HG03354 (cell line): Measurements from ENCODE around the gene BANF1.

Experiments
- ATAC-seq: cut with Tn5 transposase; IDR thresholded peaks from one replicate; pipeline ENCODE4 v1.9.1; 2021; ENCODE audit warnings: mild to moderate bottlenecking; ENCODE audit not compliant: unreplicated experiment, poor library complexity, severe bottlenecking

BANF1 gene

DNA sequence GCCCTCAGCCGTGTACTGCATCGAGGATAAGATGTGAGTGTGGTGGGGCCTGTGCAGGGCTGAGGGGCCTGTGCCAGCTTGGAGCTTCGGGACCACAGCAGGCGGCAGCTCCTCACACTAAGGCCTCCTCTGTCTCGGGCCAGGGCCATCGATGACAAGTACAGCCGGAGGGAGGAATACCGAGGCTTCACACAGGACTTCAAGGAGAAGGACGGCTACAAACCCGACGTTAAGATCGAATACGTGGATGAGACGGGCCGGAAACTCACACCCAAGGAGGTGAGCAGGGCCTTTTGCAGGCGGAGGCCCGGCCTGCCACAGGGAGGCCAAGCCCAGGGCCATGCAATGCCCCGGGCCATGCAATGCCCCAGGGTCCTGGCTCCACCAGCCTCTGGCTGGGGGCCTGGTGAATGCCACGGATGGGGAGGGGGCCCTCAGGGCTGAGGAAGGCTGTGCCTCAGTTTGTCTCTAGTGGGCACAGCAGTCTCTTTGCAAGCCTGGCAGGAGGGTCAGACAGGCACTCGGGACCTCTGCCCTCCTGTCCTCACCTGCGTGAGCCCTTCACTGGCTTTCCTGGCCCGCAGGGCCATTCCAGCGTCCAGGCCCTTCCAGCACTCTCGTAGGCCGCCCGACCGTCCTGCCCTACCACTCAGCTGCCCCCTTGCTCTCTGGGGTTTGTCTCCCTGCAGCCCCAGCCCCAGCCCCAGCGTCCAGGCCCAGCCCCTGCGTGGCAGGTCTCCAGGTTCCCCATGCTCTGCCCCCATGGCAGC, 24.5 kb upstream of the BANF1 start:
- ATAC-seq = no peak

DNA sequence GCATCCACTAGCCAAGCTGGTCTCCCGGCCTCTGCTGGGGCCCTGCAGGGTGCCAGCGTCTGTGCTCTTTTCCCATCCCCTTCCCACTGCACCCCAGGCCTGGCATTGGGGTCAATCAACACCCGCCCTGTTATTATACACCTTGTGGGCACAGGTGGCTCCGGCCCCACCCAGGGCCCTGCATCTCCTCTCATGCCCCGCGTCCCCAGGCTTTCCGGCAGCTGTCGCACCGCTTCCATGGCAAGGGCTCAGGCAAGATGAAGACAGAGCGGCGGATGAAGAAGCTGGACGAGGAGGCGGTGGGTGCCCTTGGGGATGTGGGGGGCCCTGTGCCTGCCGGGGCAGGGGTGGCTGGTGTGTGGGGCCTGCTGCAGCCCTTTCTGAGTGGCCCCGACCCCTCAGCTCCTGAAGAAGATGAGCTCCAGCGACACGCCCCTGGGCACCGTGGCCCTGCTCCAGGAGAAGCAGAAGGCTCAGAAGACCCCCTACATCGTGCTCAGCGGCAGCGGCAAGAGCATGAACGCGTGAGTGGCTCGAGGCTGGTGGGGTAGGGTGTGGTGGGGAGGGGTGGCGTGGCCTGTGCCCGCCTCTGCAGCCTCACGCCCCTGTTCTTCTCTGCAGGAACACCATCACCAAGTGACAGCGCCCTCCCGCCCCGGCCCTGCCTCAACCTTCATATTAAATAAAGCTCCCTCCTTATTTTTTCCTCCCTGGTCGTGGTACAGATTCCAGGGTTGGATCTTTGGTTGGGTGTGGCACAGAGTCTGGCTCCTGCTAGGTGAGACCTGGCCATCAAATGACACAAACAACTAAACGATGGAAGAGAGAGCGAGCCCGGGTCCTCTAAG, 23.7 kb upstream of the BANF1 start:
- ATAC-seq = no peak

DNA sequence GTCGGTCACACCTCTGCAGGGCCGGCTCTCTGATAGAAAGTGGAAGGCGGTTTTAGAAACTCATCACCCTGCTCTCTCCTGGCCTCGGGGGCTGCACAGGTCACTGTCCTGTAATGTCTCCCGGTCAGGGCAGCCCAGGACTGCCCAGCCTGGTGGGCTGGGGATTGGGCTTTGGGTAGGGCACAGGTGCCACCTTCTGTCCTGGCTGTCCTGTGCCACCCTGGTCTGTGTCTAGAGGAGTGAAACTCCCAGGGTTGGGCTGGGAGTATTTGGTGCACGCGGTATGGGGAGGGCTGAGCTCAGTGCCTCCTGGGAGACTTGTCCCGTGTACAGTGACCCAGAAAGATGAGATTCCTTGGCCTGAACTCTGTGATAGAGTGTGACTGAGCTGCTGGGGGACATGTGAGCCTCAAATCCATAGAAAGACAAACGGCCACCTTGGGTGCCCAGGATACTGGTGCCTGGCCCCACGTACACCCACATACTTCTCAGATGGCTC, 23.0 kb upstream of the BANF1 start:
- no peak for ATAC-seq

DNA sequence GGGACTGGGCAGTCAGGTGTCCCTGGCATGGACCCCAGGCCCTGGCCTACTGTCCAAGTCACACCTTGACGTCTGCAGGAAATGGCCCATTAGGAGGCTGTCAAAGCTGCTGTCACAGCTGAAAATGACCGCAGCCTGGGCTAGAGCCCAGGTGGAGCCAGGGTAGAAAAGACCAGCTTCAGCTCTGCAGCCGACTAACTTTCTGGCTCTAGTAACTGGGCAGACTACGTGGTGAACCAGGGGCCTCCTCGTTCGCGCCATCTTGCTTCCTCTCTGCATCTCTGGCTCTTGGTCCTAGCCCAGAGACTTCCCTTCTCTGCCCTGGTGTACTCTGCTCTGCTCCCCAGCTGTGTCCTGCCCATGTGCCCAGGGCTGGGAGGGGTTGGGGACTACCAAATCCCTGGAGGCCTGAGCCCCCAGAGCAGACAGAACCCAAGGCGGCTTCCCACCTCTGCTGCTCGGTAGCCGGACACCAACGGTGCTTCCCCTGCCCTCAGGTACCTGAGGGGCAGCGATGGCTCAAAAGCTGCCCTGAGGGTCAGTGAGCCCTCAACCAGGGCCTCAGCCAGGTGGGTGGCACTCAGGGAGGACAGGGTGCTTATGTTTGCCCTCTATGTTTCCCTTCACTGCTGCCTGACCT, 21.1 kb upstream of the BANF1 start:
- no peak for ATAC-seq

DNA sequence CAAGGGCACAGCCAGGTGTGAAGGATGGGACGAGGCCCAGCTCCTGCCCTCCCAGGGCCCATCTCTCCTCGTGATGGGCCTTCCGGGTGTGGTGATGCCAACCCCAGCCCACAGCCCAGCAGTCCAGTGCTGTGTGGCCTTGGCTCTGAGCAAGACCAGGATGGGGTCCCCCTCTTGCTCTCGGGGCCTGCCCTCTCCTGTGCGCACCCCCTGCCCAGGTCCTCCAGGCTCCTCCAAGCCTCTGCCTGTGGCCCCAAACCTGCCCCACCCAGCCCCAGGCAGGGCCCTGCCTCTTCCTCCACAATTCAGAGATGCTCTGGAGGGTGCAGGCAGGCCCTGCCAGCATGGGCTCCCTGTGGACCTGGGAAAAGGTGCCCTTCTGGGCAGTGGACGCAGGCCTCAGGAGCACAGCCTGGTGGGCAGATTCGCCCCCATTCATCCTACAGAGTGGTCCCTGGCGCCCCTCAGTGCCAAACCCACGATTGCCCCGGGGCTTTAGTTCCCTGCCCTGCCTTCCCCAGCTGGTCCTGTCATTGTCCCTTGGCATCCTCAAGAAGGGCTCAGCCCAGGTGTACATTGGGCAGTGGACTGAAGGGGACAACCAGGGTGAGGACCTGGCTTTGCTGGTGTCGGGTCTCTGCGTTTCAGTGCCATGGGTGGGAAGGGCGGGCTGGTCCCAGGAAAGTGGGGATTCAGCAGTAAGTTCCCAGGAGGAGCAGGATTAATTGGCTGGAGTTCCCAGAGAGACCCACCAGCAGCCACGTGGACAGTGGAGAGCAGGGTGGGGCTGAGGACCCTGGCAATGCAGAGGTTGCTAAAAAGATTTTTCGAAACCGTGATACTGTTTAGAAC, 20.1 kb upstream of the BANF1 start:
- ATAC-seq = no peak

DNA sequence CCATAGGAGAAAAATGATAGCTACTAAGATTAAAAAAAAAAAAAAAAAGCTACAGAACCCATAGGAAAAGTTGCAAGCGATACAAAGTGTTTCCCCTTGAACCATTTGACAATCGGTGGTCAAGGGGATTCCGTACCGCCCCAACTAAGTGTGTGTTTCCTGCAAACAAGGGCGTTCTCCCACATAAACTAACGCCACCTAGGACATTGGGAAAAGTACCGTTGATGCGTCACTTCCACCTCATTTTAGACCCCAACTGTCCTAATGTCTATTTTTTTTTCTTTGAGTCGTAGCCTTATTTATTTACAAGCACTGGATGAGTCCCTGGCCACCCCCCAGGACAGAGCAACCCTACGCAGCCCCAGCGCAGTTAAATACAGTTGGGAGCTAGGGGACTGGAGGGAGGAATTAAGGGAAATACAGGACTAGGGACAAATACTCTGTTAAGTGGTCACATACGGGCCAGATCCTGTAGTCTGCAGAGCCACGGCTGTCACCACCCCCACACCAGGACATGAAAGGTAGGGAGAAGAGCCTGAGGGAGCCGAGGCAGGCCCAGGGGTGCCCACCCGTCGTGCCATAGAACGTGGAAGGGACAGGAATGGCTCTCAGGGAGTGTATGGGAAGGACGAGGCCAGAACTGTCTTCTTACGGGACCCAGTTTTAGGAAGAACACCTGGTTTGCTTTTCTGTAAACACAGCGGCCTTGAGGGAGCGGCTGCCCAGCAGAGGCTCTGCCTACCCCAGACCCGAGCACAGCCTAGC, 19.3 kb upstream of the BANF1 start:
- no peak for ATAC-seq

DNA sequence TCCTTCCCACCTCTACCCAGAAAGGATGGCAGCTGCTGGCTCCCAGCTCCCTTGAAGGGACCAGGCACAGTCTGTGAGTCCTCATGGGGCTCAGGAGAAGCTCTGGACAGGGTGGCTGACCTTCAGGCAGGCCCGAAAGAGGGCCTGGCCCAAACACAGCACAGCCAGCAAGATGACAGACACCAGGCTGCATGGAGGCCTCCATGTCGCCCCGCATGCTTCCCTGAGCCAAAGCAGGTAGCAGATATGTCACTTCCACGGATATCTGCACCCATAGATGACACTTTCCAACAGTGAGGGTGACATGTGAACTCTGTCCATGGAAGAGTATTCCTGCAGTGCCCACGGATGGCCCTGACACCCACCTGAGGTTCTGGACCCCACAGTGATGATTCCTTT, 18.7 kb upstream of the BANF1 start:
- ATAC-seq = no peak

DNA sequence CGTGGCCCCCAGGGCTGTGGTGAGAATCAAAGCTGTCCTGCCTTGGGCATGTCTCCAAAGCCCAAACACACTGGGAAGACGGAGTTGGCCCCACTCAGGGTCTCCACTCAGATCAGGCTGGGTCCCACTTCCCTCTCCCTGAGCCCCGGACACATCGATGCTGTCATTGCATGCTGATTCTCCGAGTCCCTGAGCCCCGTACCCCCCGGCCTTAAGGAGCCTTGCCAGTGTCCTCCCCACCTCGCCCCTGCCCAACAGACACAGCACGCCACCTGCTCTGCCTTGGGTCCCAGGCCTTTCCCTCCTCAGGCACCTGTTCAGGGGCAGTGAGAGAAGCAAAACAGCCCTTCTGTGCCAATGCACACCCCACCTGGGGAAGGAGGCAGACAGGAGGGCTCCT, 15.0 kb upstream of the BANF1 start:
- ATAC-seq = no peak

DNA sequence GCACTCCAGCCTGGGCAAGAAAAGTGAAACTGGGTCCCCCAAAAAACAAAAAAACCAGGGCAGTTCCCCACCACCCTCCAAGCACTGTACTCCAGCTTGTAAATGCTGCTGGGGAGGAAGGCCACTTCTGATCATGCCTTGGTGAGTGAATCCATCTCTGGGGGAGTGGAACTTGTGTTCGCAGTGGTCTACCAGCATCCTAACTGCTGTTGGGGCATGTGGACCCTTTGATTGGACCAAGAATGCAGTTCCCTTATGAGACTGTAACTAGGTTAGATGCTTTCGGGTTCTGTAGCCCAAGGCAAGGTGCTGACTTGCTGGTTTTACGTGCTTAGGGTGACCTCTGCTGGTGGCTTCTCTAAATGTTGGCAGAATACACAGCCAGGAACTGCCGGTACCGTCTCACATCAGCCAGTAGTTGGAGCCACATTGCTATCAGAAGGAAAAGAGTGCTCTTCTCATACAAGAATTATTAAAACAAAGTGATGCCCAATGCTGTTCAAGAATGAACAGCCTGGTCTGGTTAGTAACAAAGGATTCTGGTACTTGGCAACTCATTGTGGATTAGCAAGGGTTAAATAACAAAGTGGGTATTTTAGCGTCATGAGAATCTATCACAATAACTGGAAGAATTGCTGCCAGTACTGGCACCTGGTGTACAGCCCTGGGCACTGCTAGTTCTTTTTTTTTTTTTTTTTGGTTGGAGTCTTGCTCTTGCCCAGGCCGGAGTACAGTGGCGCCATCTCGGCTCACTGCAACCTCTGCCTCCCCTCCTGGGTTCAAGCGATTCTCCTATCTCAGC, 13.3 kb upstream of the BANF1 start:
- ATAC-seq = peak; percentile 98

DNA sequence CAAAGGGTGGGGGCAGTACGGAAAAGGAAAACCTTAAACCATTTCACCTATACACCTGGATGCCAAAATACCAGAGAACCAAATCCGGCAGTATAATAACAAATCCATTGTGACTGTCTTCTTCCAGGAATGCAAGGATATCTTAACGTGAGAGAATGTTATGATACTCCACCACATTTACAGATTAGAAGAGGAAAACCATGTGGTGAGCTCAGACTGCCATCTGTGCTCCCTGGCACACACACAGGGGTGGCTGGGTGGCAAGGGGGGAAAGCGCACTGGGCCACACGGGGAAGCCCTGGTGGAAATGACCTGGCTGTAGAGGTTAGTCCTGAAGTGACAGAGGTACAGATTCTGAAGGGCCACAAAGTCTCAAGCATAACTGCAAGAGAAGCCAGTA, 10.2 kb upstream of the BANF1 start:
- ATAC-seq = no peak

DNA sequence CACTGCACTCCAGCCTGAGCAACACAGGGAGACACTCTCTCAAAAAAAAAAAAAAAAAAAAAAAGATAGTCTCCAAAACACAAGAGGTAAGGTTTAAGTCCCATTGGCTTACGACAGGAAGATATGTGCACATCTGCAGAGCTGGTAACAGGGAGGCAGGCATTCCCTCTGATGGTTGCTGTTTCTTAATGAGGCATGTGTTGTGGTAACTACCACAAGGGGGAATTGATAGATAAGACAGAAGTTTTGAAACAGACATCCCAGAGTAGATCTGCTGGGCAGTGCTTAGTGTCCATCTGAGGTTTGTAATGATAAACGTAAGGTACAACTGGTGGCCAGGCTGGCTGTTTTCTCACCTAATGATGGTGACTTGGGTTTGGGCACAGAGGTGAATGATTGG, 5.0 kb upstream of the BANF1 start:
- ATAC-seq = no peak

DNA sequence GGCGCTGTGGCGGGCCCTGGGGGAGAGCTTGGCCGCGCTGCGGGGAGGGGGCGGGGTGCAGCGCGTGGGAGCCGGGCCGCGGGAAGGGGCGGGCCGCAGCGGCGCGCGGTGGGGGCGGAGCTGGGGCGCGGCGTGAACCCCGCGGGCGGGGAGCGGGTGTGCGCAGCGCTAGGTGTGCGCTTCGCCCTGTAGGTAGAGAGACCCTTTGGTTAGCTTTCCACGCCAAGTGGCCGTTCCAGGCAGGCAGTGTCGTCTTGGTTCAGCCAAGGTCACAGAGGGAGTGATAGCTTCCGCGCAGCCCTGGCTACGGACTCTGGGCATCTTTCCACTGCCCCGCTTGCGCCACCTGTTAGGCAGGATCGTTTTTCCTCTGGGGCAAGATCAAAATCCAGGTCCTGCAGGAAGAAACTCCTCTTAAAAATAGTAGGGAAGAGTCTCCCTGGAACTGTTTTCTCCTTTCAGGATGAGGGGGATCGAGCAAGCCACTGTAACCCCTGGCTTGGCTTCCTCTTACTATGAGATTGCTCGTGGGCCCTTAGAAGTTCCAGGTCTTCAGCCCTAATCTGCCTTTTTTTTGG, 434 bp downstream of the BANF1 start:
- ATAC-seq = peak; percentile 45

DNA sequence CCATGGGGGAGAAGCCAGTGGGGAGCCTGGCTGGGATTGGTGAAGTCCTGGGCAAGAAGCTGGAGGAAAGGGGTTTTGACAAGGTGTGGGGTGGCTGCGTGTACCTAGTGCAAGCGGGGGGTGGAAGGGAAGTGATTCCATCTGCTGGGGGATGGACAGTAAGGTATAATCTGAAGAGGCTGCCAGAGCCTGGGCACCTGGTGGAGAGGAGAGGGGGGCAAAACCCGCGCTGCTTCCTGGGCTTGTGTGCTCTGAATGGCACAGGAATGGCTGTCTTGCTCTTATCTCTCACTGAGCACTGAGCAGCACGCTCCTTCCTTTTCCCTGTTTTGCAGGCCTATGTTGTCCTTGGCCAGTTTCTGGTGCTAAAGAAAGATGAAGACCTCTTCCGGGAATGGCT, 988 bp downstream of the BANF1 start:
- ATAC-seq = no peak

DNA sequence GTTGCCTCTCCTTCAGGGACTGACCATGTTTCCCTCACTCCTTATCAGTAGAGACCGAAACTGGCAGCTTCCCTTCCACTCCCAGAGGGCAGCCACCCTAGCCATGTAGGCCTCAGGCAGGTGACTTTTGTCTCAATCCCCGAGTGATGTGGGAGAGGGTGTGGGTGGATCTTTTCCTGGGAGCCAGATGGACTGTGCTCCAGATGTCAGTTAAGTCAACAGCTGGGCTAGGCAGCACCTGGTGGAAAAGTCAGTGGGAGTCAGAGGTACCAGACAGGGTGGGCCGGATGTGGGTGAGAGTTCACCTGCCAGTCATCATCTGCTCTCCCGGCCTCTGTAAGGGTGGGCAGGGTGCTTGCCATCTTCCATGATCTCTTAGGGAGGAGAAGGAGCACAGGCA, 1.9 kb downstream of the BANF1 start:
- no peak for ATAC-seq

DNA sequence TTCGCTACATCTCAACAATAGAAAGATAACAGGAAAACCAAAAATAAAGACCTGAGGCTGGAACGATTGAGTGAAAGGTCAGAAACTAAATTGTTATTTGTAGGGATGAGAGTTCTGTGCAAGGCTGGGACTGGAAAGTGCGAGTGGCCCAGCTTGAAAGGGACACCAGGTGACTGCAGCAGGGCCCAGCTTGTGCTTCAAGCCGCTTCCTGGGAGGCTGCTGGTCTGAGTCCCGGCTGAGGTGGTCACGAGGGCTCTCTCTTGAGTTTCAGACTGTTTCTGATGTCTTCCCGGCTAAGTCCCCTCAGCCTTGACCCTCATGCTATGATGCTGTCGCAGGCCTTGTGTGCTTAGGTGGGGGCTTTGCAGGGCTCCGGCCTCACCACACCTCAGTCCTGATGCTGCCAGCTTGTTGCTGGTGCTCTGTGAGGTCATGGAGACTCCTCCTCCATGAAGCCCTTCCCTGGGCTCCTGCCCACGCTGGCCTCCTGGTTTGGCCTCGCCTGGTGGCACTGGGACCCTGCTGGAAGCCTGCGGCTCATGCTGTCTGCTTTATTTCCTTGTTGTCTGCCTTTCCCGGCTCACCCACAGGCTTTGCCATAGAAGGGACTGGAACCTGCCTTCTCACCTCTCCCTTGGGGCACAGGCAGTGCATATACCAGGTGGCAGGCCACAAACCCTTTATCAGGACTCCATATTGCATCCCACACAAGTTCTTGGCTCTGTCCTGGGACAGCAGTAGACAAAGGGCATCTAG, 4.0 kb downstream of the BANF1 start:
- no peak for ATAC-seq

DNA sequence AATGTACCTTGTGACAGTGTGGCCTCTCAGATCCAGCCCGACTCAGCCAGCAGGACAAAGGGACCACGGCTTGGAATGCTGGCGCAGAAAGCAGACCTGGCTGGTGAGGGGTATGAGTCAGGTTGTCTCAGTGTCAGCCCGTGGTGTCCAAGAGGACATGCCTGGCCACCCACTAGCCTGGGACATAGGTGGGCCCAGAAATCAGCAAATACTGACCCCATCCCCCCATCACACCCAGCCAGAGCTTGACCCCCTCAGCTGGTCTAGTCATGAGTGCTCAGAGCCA, 4.5 kb downstream of the BANF1 start:
- no peak for ATAC-seq

DNA sequence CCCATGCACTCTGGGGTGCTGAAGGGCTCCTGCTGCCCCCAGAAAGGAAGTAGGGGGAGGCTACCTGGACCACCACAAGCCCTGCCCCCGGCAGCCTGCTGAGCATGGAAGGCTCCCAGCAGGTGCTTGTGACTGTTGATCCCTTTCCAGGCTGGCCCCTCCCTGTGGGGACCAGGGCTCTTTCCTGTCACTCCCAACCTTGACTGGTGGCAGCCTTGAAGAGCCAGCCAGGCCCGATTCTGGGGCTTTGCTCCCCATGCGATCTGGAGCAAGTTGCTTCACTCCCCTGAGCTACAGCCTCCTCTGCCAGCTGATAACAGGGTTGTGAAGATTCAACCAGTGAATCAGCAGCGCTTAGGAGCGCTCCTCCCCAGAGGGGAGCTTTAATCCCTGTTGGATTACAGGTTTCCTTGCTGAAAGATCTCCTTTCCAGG, 4.9 kb downstream of the BANF1 start:
- no peak for ATAC-seq
